HG02571 (cell line): Measurements from ENCODE around the gene EXO1.

Experiments used
- ATAC-seq: cut with Tn5 transposase; IDR thresholded peaks from one replicate; pipeline ENCODE4 v1.9.1; 2021; ENCODE audit warnings: mild to moderate bottlenecking, moderate library complexity; ENCODE audit not compliant: unreplicated experiment

EXO1 gene

DNA sequence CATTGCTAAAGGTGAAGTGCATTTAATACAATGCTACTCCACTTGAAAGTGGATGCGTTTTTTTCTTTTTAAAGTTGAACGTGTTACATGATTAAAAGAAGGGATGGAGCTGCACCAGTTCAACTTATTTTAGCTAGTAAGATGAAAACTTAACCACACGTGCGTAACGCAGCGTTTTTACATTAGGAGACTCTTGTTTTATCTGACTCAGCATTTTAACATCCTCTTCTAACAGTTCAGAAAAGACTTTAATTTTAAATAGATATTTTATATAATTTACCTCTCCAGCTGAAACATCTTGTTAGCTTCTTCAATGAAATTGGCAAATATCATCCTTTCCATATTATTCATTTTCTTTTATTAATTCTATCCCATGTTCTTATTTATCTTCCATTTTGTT lies 33.4 kb downstream of the EXO1 start:
- ATAC-seq: no peak

DNA sequence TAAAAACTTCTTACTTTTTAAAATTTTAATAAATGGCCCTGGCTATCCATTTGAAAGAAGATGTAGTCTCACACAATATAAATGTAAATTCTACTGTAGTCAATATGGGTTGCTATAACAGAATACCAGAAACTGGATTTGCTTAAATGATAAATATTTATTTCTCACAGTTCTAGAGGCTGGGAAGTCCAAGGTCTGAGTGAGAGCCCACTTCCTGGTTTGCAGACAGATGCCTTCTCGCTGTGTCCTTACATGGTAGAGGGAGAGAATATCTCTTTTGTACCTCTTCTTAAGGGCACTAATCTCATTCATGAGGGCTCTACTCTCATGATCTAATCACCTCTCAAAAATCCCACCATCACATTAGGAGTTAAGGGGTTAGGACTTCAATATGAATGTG lies 35.2 kb downstream of the EXO1 start:
- no peak for ATAC-seq

DNA sequence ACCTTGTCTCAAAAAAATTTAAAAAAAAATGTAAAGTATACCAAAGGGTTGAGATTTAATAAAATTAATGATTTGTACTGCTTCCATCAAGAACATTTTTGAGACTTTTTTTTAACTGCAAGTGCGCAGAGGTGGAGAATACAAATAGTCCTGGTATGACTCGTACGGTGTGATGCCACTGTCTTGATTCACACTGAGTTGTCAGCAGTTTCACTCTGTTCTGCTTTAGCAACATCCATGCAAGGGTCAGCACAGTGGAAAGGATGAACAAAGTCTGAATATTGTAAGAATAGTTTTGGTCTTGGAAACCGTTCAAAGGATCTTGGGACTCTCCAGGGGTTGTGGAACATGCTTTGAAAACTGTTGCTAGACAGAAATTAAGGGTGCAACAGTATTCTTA lies 40.2 kb downstream of the EXO1 start:
- no peak for ATAC-seq

DNA sequence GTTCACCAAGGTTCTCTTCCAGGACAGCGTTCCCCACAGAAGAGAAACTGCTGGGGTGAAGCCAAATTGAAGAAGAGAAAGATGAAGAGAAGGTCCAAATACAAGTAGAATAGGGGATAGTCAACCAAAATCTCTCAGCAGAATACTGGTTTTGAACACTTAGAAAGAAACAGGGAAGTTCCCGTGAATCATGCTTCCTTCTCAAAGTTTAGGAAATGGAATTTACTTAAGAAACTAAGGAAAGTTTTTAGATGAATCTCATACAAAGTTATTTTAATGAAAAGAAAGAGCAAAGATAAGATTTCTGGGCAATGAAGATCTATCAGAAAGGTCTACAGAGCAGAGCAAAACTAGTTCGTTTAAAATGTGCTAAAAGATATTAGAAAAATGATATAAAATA lies 43.3 kb downstream of the EXO1 start:
- no peak for ATAC-seq

DNA sequence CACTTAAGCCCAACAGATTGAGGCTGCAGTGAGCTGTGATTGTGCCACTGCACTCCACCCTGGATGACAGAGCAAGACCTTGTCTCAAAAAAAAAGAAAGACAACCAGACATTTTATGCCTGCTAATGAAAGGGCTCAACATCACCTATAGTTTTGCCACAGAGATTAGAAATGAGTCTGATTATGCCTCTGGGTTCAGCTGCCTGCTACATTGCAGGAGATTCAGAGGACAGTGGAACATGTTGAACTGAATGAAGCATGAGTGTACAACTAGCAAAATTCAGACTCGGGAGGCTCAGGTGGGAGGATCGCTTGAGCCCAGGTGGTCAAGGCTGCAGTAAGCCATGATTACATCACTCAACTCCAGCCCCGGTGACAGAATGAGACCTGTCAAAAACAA lies 46.0 kb downstream of the EXO1 start:
- ATAC-seq: no peak

DNA sequence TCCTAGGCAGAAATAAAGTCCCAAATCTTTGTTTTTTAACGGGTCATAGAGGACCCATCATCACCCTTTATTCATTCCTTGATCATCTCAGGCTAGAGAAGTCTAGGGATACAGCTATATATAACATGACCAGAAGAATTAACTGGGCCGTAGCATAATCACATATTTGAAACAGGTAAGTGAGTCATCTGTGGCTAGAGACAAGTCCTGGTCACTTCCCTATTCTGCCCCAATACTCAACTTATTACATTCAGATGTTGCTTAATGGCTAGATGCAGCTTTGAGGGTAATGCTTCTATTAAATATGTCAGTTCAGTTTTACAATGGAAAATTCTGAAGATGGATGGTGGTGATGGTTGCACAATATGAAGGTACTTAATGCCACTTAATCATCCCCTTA lies 47.0 kb downstream of the EXO1 start:
- ATAC-seq: no peak

DNA sequence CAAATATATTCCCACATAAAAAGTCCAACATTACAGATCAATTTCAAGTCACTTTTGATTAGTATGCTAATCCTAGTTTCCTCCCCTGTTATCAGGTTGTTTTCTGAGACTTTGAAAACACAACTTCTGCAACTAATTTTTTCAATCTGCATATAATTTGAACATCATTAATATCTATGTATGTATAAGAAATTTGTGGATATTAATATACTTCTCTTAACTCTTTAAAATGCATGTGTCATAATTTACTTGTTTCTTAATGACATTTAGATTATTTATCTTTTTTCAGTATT lies 48.6 kb downstream of the EXO1 start:
- no peak for ATAC-seq

DNA sequence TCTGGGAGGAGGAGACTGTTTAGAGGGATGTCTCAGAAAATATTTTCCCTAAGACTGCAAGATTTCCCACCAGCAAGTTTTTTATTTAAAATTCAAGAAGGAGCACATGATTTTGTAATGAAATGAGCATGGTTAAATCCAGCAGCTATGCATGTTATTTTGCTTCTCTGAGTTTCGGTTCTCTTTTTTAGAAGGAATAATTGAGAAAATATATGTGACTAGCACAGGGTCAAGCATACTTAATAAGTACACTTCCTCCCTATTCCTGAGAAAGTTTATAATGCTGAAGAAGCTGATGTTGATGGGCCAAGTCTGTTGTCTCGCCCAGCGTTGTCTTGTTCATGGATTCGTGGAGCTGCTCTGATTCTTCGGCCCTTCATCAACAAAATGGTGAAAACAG lies 51.2 kb downstream of the EXO1 start:
- ATAC-seq: no peak

DNA sequence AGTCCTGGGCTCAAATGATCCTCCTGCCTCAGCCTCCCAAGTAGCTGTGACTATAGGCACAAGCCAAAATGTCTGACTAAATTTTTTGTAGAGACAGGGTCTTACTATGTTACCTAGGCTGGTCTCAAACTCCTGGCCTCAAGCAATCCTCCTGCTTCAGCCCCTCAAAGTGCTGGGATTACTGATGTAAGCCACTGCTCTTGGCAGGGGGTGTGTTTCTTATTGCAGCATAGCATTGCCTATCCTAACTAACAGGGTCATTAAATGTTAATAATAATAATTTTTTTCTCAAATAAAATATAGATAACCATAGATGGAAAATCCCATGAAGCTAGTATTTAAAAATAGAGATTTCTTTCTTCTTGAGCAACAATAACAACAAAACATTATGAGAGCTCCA lies 52.4 kb downstream of the EXO1 start:
- no peak for ATAC-seq

DNA sequence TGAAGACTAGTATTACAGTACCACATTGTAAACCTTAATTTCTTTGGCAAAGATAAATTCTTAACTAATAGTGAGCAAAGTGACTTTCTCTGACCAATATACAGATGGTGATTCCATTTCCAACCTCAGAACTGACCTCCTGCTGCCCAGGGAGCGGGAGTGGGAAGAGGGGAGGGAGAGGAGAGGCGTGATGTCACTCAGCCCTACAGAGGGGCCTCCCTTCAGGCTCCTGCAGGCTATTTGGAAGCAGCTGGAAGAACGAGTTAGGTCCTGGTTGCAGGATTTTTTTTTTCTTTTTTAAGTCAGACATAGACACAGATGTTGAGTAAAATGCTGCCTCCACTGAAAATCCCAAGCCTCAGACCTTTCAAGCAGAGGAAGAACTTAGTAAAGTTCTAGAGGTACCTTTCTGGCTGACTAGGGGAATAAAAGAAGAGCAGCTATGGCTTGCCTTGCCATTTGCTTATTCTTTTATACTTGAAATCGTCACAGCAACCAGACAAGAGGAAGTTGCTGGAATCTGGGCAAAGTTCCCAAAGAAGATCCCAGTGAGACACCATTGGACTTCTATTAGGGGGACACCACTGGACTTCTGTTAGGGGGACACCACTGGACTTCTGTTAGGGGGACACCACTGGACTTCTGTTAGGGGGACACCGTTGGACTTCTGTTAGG lies 54.5 kb downstream of the EXO1 start:
- ATAC-seq: no peak

DNA sequence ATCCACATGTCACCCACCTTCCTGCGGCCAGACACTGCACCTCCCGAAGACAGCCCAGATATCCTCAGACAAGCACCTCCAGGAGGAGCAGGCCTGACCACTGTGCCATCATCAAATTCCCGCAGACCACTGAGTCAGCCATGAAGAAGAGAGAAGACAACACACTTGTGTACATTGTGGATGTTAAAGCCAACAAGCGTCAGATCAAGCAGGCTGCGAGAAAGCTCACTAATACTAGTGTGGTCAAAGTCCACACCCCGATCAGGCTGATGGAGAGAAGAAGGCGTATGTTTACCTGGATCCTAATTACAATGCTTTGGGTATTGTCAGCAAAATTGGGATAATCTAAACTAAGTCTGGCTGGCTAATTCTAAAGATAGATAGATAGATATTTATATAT lies 68.2 kb downstream of the EXO1 start:
- ATAC-seq: no peak

DNA sequence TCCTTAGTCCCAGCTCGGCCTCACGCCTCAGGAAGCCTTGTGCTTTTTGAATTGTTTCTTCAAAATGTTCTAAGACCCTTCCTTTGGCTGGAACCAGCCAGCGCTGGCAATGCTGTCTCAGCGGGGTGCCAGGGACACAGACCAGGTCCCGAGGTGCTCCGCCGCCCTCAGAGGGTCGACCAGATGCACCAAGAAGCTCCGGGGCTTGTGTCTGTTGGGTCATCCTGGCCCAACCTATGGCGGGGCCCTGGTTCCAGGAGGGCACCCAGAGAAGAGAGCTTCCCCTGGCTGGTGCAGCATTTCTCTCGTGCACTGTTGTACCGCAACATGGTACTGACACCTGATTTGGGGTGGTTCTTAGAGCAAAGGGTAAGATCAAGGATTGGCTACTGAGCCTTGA lies 69.5 kb downstream of the EXO1 start:
- no peak for ATAC-seq

DNA sequence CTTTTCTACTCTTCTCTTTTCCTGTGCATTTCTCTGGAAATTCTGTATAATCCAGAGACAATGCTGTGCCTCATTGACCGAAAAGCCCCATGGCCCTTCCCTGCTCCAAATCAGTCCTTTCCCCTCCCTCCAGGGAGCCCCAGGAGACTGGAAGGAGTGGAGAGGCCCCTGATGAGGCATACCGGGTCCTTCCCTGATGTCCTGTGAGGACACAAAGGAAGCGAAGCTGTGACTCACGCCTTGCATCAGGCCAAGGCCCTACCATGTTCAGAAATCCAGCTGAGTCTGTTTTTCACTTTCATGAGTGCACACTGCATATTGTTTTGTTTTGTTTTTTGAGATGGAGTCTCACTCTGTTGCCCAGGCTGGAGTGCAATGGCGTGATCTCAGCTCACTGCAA lies 70.9 kb downstream of the EXO1 start:
- no peak for ATAC-seq

DNA sequence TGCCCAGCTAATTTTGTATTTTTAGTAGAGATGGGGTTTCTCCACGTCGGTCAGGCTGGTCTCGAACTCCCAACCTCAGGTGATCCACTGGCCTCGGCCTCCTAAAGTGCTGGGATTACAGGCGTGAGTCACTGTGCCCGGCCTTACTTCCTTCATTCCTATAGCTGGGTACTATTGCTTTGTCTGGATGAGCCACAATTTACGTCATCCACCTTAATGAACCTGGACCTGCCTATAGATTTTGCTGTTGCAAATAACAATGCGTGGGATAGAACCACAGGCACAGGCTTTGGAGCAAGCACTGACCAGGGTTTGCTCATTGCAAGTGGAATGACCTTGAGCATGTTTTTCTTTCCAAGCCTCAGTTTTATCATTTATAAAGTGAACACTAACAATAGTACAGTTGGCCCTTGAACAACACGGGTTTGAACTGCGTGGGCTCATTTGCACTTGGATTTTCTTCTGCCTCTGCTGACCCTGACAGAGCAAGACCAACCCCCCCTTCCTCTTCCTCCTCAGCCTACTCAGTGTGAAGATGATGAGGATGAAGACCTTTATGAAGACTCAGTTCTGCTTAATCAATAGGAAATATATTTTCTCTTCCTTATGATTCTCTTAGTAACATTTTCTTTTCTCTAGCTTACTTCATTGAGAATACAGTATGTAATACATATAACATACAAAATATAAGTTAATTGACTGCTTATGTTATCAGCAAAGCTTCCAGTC lies 76.2 kb downstream of the EXO1 start:
- ATAC-seq: no peak

DNA sequence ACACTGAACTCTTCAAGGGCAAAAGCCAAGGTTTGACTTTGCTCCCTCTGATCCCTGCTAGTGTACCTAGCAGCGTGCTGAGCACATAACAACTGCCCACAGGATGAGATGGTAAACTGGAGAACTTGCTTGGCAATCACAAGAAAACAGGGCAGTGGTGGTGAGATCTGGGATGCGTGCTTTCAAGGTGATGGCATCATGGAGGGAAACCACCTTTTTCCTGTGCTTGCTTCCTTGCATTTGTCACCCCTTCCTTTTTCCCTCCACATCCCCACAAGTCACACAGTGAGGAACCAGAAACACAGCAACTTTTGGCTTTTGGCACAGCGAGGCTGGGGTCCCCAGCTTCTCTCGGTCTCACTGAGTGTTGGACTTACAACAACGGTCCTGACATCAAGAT lies 78.1 kb downstream of the EXO1 start:
- ATAC-seq: no peak

DNA sequence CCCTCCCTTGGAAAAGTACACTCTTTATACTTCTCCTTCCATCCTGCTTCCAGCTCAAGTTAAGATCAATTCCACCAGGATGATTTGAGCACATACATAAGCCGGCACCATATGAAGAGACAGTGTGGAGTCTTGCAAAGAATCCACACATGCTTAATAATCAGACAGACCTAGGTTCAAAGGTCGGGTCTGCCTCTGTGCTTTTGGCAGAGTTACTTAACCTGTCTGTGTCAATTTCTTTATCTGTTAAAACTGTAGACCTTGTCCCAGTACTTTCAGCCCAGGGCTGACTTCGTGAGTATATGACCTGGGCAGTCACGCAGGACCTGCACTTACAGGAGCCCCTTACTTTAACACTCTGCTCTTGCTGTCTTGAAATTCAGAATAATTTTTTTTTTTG lies 79.3 kb downstream of the EXO1 start:
- no peak for ATAC-seq

DNA sequence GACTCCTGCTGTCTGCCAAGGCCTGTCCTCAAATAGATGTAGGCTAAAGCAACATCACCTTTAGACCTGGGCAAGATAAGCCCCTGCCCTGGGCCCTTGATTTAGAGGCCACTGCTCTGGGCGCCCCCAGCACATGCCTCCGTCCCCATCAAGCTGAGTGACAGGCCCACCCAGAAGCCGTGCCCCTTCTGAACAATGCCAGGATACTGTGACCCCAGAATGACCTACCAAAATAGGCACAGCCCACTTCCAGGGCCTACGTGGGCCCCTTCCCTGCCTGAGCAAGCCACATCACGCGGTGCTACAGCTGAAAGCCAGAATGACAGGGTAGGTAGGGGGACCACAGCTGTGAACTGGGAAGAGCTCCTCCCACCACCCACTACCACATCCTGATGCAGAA lies 84.8 kb downstream of the EXO1 start:
- no peak for ATAC-seq

DNA sequence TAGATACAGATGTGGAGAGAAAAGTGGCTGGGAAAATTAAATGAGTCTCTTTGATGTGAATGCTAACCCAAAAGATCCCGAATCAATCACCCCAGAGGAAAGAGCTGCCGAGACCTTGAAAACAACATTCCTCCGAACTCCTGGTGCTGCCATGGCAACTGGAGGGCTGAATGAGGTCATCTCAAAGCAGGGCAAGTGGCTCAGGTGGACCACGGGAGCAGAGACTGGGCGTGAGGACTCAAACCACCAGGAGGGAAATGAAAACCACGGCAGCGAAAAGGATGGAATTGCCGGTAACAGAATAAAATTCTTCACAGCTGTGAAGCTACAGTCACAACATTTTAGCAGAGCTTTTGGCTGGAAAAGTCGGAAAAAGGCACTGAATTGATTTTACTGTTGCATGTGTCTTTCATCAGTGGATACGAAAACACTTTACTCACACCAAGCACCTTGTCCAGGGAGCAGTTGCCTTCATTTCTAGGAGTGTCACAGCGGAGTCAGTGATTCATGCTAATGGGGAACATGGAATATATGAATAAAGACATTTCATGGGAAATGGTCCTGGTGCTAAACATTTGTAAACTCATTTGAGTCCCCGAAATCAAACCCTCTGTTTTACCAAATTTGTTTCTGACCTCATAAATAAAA lies 86.3 kb downstream of the EXO1 start:
- no peak for ATAC-seq

DNA sequence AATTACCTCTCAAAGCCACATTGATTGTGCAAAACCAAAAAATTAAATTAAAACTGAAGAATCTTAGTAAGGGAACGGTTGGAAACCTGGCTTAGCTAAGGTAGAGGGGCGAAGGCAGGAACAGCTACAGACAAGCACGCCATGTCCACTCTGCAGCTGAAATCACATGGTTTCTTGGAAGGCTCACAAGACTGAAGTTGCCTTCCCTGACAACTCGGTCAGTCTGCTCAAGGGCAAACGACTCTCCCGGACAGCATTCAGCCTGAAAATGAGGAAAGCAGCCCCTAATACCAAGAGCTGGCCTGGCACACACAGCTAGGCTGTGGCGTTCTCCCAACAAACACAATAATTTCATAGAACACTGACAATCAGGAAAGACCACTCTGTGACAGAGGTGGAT lies 86.9 kb downstream of the EXO1 start:
- no peak for ATAC-seq
